WERI-Rb-1 (cell line): Measurements from ENCODE around the gene LOC101059915.

ENCODE experiments used
- DNase-seq: peaks from one replicate; pipeline ENCODE4 v3.0.0-alpha.2; 2020
- H3K27ac ChIP-seq: fragments of 250-450 bp; sonication (Bioruptor Pico); 2 replicates; pipeline ENCODE4 v1.5.1; 2020; ENCODE audit warnings: mild to moderate bottlenecking, moderate library complexity
- H3K27me3 ChIP-seq: fragments of 250-450 bp; sonication (Bioruptor Pico); 2 replicates; pipeline ENCODE4 v1.5.1; 2021; ENCODE audit warnings: mild to moderate bottlenecking, low read depth, moderate library complexity; ENCODE audit not compliant: insufficient read depth, severe bottlenecking
- H3K36me3 ChIP-seq: fragments of 250-450 bp; sonication (Bioruptor Pico); 2 replicates; pipeline ENCODE4 v1.5.1; 2020; ENCODE audit warnings: mild to moderate bottlenecking, moderate library complexity
- H3K4me3 ChIP-seq: 2 replicates; pipeline ENCODE4 v1.5.1; 2011; ENCODE audit warnings: low read depth, mild to moderate bottlenecking, control low read depth, low read length
- H3K9me3 ChIP-seq: fragments of 250-450 bp; sonication (Bioruptor Pico); 2 replicates; pipeline ENCODE4 v1.5.1; 2021; ENCODE audit warnings: mild to moderate bottlenecking, moderate library complexity; ENCODE audit not compliant: severe bottlenecking
- CTCF ChIP-seq: IDR thresholded peaks from 2 replicates; pipeline ENCODE4 v1.5.1; 2011; ENCODE audit warnings: low read depth, mild to moderate bottlenecking, control low read depth, inconsistent platforms, low read length

LOC101059915 gene

GRCh38 chrX:71667328-71668247 is at the start of gene LOC101059915:
Gene LOC101059915, plus strand, starts transcription at chrX:71667546.
- Histone ChIP-seq H3K9me3 (no peaks in the 10 kb centered on the region), H3K27me3 (peaks cover 22% of the 10 kb centered on the region), H3K4me3 (no peak within 1 kb of the TSS), H3K27ac (no peak within 1 kb of the TSS), H3K36me3 (no peaks in the 10 kb centered on the region)
- no peak for DNase-seq
- TF ChIP-seq CTCF, result no peak

- no peak overlapping the region for H3K27ac ChIP-seq
- no peak for DNase-seq
- no peak overlapping the region for H3K4me3 ChIP-seq
- H3K27me3 ChIP-seq, result peaks cover 19% of the 10 kb centered on the region
- no peaks in the 10 kb centered on the region for H3K36me3 ChIP-seq
- H3K9me3 ChIP-seq, result no peaks in the 10 kb centered on the region
- TF ChIP-seq CTCF, result no peak
Observed at GRCh38 chrX:71617742-71618141, 49.6 kb upstream of the LOC101059915 start.

GRCh38 chrX:71618303-71618721 is 49.0 kb upstream of the LOC101059915 start, which contains the start of gene CXCR3:
Gene CXCR3, minus strand, starts transcription at chrX:71618511. Its CDS starts 62 bp downstream, at chrX:71618449.
- TF ChIP-seq CTCF, result no peak
- no peaks in the 10 kb centered on the region for H3K9me3 ChIP-seq
- H3K27ac ChIP-seq, result no peak within 1 kb of the TSS
- peaks cover 21% of the 10 kb centered on the region for H3K27me3 ChIP-seq
- no peaks in the 10 kb centered on the region for H3K36me3 ChIP-seq
- DNase-seq, result no peak
- H3K4me3 ChIP-seq, result no peak within 1 kb of the TSS

GRCh38 chrX:71618787-71619186 is 48.6 kb upstream of the LOC101059915 start:
- Histone ChIP-seq H3K4me3 (no peak overlapping the region), H3K36me3 (no peaks in the 10 kb centered on the region), H3K27me3 (peaks cover 21% of the 10 kb centered on the region), H3K9me3 (no peaks in the 10 kb centered on the region), H3K27ac (no peak overlapping the region)
- DNase-seq, result no peak
- no peak for TF ChIP-seq CTCF

- peaks cover 21% of the 10 kb centered on the region for H3K27me3 ChIP-seq
- no peak overlapping the region for H3K4me3 ChIP-seq
- no peak for TF ChIP-seq CTCF
- H3K27ac ChIP-seq, result no peak overlapping the region
- DNase-seq, result no peak
- no peaks in the 10 kb centered on the region for H3K9me3 ChIP-seq
- H3K36me3 ChIP-seq, result no peaks in the 10 kb centered on the region
Observed at GRCh38 chrX:71619193-71619592, 48.2 kb upstream of the LOC101059915 start.
